ENCODE measurements around the gene SYNGAP1.

Gene SYNGAP1

GRCh38 chr6:33430991-33431879 is 11.4 kb downstream of the SYNGAP1 start:
- Histone ChIP-seq H3K23ac (ENCODE audit: low read length) (no peak overlapping the region), H2BK120ac (ENCODE audit: insufficient read depth, low read length, poor library complexity) (no peak overlapping the region), H3K79me1 (ENCODE audit: low read length) (peaks cover 4% of the 10 kb centered on the region), H3K27me3 (ENCODE audit: insufficient read depth, low read length) (no peaks in the 10 kb centered on the region), H4K12ac (ENCODE audit: low read depth, low read length) (no peak overlapping the region), H3K79me2 (ENCODE audit: control insufficient read depth, insufficient read depth, low read length, poor library complexity) (peaks cover 2% of the 10 kb centered on the region), H3K9ac (ENCODE audit: low read length) (no peak overlapping the region), H3K27ac (ENCODE audit: low read depth, low read length) (no peak overlapping the region), H3K4me2 (ENCODE audit: low read length) (peak overlapping the region; percentile 68), H3K4ac (ENCODE audit: low read depth, low read length) (no peak overlapping the region), H2BK12ac (ENCODE audit: low read length) (no peak overlapping the region), H2BK5ac (ENCODE audit: low read depth, low read length, poor library complexity) (no peak overlapping the region), H2AK5ac (ENCODE audit: low read length) (no peak overlapping the region), H3K9me3 (ENCODE audit: insufficient read depth, low read depth, low read length) (peaks cover 2% of the 10 kb centered on the region), H3K36me3 (ENCODE audit: control insufficient read depth in 1 of 2, insufficient read depth in 2 of 2, low read length in 2 of 2) (peaks cover 6 to 12% of the 10 kb centered on the region in 2 experiments), H2AFZ (ENCODE audit: insufficient read depth, low read length, poor library complexity) (no peak overlapping the region), H3K4me3 (ENCODE audit: low read depth, low read length) (no peak overlapping the region), H4K8ac (ENCODE audit: low read depth, low read length) (no peak overlapping the region), H3K4me1 (ENCODE audit: control insufficient read depth in 1 of 2, insufficient read depth in 2 of 2, low read length in 2 of 2) (peaks cover 39 to 48% of the 10 kb centered on the region in 2 experiments), H3K18ac (ENCODE audit: low read length) (peak overlapping the region; percentile 45), H4K91ac (ENCODE audit: low read depth, low read length) (no peak overlapping the region), H3K14ac (ENCODE audit: low read length) (no peak overlapping the region)
- WGBS (ENCODE audit: extremely low coverage, insufficient coverage, insufficient read length), result no CpG with 5 or more reads among the region's 12 CpGs
- DNase-seq, result no peak

- peaks cover 38 to 45% of the 10 kb centered on the region in 2 experiments for H3K4me1 ChIP-seq (ENCODE audit: control insufficient read depth in 1 of 2, insufficient read depth in 2 of 2, low read length in 2 of 2)
- H3K9ac ChIP-seq (ENCODE audit: low read length), result no peak overlapping the region
- H3K27ac ChIP-seq (ENCODE audit: low read depth, low read length), result no peak overlapping the region
- H3K79me2 ChIP-seq (ENCODE audit: control insufficient read depth, insufficient read depth, low read length, poor library complexity), result peaks cover 2% of the 10 kb centered on the region
- no peak overlapping the region for H2BK120ac ChIP-seq (ENCODE audit: insufficient read depth, low read length, poor library complexity)
- no peak overlapping the region for H4K8ac ChIP-seq (ENCODE audit: low read depth, low read length)
- no peak overlapping the region for H3K4me2 ChIP-seq (ENCODE audit: low read length)
- no peak overlapping the region for H4K91ac ChIP-seq (ENCODE audit: low read depth, low read length)
- no peak overlapping the region for H2AK5ac ChIP-seq (ENCODE audit: low read length)
- no peaks in the 10 kb centered on the region for H3K27me3 ChIP-seq (ENCODE audit: insufficient read depth, low read length)
- no peak for DNase-seq
- H3K23ac ChIP-seq (ENCODE audit: low read length), result no peak overlapping the region
- WGBS (ENCODE audit: extremely low coverage, insufficient coverage, insufficient read length), result no CpG with 5 or more reads among the region's 12 CpGs
- peaks cover 8 to 16% of the 10 kb centered on the region in 2 experiments for H3K36me3 ChIP-seq (ENCODE audit: control insufficient read depth in 1 of 2, insufficient read depth in 2 of 2, low read length in 2 of 2)
- H3K79me1 ChIP-seq (ENCODE audit: low read length), result peaks cover 4% of the 10 kb centered on the region
- H3K9me3 ChIP-seq (ENCODE audit: insufficient read depth, low read depth, low read length), result peaks cover 4% of the 10 kb centered on the region
- no peak overlapping the region for H2BK12ac ChIP-seq (ENCODE audit: low read length)
- H2AFZ ChIP-seq (ENCODE audit: insufficient read depth, low read length, poor library complexity), result no peak overlapping the region
- H4K12ac ChIP-seq (ENCODE audit: low read depth, low read length), result no peak overlapping the region
- H3K14ac ChIP-seq (ENCODE audit: low read length), result peak overlapping the region; percentile 3
- no peak overlapping the region for H2BK5ac ChIP-seq (ENCODE audit: low read depth, low read length, poor library complexity)
- no peak overlapping the region for H3K4me3 ChIP-seq (ENCODE audit: low read depth, low read length)
- H3K18ac ChIP-seq (ENCODE audit: low read length), result peak overlapping the region; percentile 45
- H3K4ac ChIP-seq (ENCODE audit: low read depth, low read length), result no peak overlapping the region
These were observed 12.1 kb downstream of the SYNGAP1 start for GRCh38 chr6:33431880-33432541.

DNA sequence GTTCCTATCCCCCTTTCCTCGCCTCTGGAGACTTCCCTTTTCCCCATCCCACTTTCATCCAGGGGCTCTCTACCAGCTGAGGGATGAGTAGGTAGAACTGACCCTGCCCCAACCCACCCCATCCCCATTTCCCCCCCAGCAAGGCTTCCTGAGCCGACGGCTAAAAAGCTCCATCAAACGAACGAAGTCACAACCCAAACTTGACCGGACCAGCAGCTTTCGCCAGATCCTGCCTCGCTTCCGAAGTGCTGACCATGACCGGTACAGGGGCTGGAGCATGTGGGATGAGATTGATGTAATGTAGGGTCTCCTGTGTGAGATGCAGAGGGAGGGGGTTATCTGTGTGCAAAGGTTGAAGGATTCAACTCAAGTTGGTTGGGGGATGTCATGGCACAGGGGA is 12.7 kb downstream of the SYNGAP1 start:
- Histone ChIP-seq H4K91ac (ENCODE audit: low read depth, low read length) (no peak overlapping the region), H2BK12ac (ENCODE audit: low read length) (no peak overlapping the region), H3K18ac (ENCODE audit: low read length) (no peak overlapping the region), H2BK5ac (ENCODE audit: low read depth, low read length, poor library complexity) (no peak overlapping the region), H4K8ac (ENCODE audit: low read depth, low read length) (no peak overlapping the region), H3K27ac (ENCODE audit: low read depth, low read length) (no peak overlapping the region), H3K9me3 (ENCODE audit: insufficient read depth, low read depth, low read length) (peaks cover 4% of the 10 kb centered on the region), H3K36me3 (ENCODE audit: control insufficient read depth in 1 of 2, insufficient read depth in 2 of 2, low read length in 2 of 2) (peaks cover 9 to 22% of the 10 kb centered on the region in 2 experiments), H3K23ac (ENCODE audit: low read length) (no peak overlapping the region), H3K4me2 (ENCODE audit: low read length) (peak overlapping the region; percentile 24), H2BK120ac (ENCODE audit: insufficient read depth, low read length, poor library complexity) (no peak overlapping the region), H3K14ac (ENCODE audit: low read length) (no peak overlapping the region), H3K27me3 (ENCODE audit: insufficient read depth, low read length) (no peaks in the 10 kb centered on the region), H3K4me1 (ENCODE audit: control insufficient read depth in 1 of 2, insufficient read depth in 2 of 2, low read length in 2 of 2) (peaks cover 33 to 40% of the 10 kb centered on the region in 2 experiments), H3K4ac (ENCODE audit: low read depth, low read length) (no peak overlapping the region), H2AK5ac (ENCODE audit: low read length) (no peak overlapping the region), H3K79me2 (ENCODE audit: control insufficient read depth, insufficient read depth, low read length, poor library complexity) (peaks cover 2% of the 10 kb centered on the region), H2AFZ (ENCODE audit: insufficient read depth, low read length, poor library complexity) (no peak overlapping the region), H4K12ac (ENCODE audit: low read depth, low read length) (no peak overlapping the region), H3K79me1 (ENCODE audit: low read length) (peaks cover 3% of the 10 kb centered on the region), H3K4me3 (ENCODE audit: low read depth, low read length) (no peak overlapping the region), H3K9ac (ENCODE audit: low read length) (no peak overlapping the region)
- WGBS (ENCODE audit: extremely low coverage, insufficient coverage, insufficient read length), result no CpG with 5 or more reads among the region's 10 CpGs
- no peak for DNase-seq

- Histone ChIP-seq H3K79me2 (ENCODE audit: control insufficient read depth, insufficient read depth, low read length, poor library complexity) (peaks cover 2% of the 10 kb centered on the region), H3K4ac (ENCODE audit: low read depth, low read length) (no peak overlapping the region), H3K27ac (ENCODE audit: low read depth, low read length) (peak overlapping the region; percentile 6), H3K9ac (ENCODE audit: low read length) (no peak overlapping the region), H3K4me1 (ENCODE audit: control insufficient read depth in 1 of 2, insufficient read depth in 2 of 2, low read length in 2 of 2) (peaks cover 33 to 39% of the 10 kb centered on the region in 2 experiments), H4K12ac (ENCODE audit: low read depth, low read length) (no peak overlapping the region), H3K4me2 (ENCODE audit: low read length) (peak overlapping the region; percentile 51), H2AK5ac (ENCODE audit: low read length) (no peak overlapping the region), H3K14ac (ENCODE audit: low read length) (no peak overlapping the region), H3K36me3 (ENCODE audit: control insufficient read depth in 1 of 2, insufficient read depth in 2 of 2, low read length in 2 of 2) (peaks cover 13 to 26% of the 10 kb centered on the region in 2 experiments), H2BK120ac (ENCODE audit: insufficient read depth, low read length, poor library complexity) (no peak overlapping the region), H4K8ac (ENCODE audit: low read depth, low read length) (no peak overlapping the region), H2BK5ac (ENCODE audit: low read depth, low read length, poor library complexity) (no peak overlapping the region), H3K27me3 (ENCODE audit: insufficient read depth, low read length) (no peaks in the 10 kb centered on the region), H2BK12ac (ENCODE audit: low read length) (no peak overlapping the region), H4K91ac (ENCODE audit: low read depth, low read length) (no peak overlapping the region), H3K23ac (ENCODE audit: low read length) (no peak overlapping the region), H3K4me3 (ENCODE audit: low read depth, low read length) (no peak overlapping the region), H3K9me3 (ENCODE audit: insufficient read depth, low read depth, low read length) (peaks cover 4% of the 10 kb centered on the region), H3K18ac (ENCODE audit: low read length) (no peak overlapping the region), H3K79me1 (ENCODE audit: low read length) (peaks cover 2% of the 10 kb centered on the region), H2AFZ (ENCODE audit: insufficient read depth, low read length, poor library complexity) (no peak overlapping the region)
- DNase-seq, result no peak
- no CpG with 5 or more reads among the region's 1 CpG for WGBS (ENCODE audit: extremely low coverage, insufficient coverage, insufficient read length)
These were observed 13.2 kb downstream of the SYNGAP1 start for GRCh38 chr6:33433001-33433543.

Data from trophoblast cell (in vitro differentiated cells and primary cell).